ENCODE data around the gene FEZF1. TPM values are rescaled to one million over a fixed set of nuclear protein-coding genes. Genes with fewer than 3 reads are reported as not detected.

FEZF1 gene
- 0.13 TPM for total RNA-seq
- long read RNA-seq, result 0 reads

DNA sequence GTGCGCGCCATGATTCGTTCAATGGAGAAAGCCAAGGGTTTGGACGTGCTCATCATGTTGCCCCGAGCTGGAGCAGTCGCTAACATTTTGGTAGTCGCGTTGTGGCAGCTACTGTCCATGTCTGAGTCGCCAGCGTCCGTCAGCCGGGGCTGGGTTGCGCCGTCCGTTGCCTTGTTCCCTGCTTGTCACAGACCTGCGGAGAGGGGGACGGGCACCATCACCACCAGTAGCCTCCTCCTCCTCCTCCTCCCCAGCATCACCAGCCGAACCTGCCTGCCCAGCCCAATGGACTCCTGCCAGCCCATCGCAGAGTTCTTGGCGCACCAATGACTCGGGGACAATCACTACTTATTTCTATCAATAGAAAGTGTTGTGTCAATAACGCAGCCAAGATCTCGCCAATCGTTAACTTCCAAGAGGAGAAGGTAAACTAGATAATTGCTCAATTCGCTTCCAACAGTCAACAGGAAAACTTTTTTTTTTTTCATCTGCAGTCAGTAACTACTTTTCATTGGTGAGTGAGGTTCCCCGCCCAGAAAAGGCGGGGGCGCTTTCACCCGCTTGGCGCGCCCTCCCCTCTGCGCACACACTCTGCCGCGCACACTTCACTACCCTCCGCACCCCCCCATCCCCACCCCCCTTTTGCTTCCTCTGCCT is at the start of gene FEZF1:
FEZF1 (minus strand) TSS at position 432 of the 657 bp plus-strand sequence; CDS start at position 119, 313 bp downstream.
- intact Hi-C loops (cut with DNase I), result no loop called here
- no peak for DNase-seq (ENCODE audit: low spot score)

DNA sequence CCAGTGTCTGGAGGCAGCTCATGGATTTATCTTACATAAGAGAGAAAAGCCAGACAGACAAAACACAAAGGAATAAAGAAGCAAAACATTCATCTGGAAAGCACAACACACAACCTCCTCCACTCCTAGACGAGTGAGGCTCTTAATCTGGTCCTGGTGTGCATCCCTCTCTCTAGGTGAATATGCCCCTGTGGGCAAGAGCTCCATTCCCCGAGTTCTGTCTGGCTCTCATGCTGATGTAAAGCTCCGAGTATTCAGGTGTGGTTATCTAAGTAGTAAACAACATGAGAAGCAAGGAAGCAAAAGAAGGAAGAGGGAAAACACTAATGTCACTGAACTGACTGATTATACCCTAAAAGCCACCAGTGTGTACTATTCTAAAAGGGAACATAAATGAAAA is 47.9 kb upstream of the FEZF1 start:
- no peak for DNase-seq (ENCODE audit: low spot score)
- intact Hi-C loops (cut with DNase I), result no loop called here

DNA sequence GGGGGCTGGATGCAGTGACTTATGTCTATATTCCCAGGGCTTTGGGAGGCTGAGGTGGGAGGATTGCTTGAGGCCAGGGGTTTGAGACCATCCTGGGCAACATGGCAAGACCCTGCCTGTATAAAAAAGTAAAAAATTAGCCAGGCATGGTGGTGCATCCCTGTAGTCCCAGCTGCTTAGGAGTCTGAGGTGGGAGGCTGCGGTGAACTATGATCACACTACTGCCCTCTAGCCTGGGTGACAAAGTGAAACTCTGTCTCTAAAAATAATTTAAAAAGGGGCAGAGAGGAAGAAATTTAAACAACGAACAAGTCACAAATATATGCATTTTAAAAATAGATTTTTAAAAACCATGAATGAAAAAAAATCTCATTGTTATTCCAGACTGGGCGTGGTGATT is 46.2 kb upstream of the FEZF1 start:
- intact Hi-C loops (cut with DNase I), result no loop called here
- DNase-seq (ENCODE audit: low spot score), result no peak

DNA sequence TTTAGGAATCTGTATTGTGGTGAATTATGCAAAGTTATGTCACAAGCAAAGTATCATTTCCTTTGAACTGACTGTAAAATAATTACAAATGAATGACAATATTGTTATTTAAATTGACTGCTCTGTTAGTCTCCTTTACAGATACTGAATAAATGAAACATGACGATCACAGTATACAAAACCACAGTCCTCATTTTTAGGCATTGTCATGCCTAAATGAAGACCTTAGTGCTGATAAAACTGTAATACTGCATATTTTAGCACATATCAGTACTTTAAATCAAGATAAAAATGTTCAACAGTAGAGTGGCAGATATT is 39.7 kb upstream of the FEZF1 start:
- no peak for DNase-seq (ENCODE audit: low spot score)
- intact Hi-C loops (cut with DNase I), result no loop called here

DNA sequence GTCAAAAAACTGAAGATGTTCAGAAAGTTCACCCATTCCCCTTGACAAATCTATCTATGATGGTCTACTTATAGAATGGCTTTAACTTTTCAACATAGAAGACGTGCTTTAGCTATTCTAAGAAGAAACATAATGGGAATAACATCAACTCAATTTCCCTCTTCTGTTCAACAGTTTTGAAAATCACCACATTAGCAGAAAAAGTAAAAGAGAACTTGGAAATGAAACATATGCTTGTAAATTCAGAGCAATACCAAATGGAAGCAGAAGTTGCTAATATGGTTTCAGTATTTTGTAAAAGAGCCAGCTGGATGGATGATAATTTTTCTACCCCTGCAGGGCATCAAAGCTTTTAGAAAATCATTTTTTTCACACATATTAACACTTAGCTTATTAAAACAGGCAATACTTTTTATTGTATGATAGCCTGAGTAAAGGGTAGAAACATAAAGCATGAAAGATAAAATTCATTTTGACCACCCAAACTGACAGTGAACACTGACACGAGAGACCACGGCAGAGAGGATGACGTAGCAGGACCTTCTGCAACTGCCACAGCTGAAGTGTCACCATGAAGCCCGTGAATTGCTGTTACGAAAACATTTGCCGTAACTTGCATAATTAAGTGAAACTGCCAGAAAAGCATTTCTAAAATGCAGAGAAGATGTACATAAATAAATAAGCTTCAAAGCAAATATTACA is 39.2 kb upstream of the FEZF1 start:
- intact Hi-C loops (cut with DNase I), result no loop called here
- DNase-seq (ENCODE audit: low spot score), result no peak

DNA sequence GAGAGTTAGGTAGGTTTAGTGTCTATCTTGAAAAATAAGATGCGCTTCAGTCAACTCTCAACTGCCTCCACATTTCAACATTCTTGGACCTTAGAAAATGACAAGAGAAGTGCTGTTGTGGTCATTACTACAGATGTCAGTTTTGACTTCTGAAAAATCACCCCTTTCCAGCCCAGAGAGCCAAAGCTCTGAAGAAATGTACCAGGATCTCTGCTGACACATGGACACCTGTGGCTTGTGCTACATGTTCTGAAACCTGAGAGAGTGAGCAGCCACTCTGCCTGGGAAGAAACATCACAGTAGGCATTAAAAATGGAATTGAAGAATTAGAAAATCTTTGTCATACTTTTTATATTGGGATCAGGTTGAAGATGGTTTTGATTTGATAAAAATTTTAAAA is 35.9 kb upstream of the FEZF1 start:
- intact Hi-C loops (cut with DNase I), result no loop called here
- DNase-seq (ENCODE audit: low spot score), result no peak

DNA sequence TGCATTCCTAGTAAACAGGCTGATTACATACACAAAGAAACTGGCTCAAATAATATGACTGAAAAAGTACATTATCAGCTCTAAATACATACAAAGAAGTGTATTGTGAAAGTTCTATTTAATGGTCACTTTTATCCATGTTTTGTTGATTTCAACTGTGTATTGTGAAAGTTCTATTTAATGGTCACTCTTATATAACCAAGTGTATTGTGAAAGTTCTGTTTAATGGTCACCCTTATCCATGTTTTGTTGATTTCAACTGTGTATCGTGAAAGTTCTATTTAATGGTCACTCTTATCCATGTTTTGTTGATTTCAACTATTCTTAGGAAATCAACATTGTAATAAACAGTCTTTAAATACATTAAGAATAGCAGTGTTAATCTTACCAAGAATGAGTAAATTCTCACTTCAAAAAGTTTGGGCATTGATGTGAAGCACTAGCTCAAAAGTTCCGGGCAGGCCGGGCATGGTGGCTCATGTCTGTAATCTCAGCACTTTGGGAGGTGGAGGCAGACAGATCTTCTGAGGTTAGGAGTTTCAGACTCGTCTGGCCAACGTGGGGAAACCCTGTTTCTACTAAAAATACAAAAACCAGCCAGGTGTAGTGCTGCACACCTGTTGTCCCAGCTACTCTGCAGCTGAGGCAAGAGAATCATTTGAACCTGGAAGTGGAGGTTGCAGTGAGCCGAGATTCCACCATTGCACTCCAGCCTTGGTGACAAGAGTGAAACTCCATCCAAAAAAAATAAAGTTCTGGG is 34.8 kb upstream of the FEZF1 start:
- DNase-seq (ENCODE audit: low spot score), result no peak
- intact Hi-C loops (cut with DNase I), result no loop called here

DNA sequence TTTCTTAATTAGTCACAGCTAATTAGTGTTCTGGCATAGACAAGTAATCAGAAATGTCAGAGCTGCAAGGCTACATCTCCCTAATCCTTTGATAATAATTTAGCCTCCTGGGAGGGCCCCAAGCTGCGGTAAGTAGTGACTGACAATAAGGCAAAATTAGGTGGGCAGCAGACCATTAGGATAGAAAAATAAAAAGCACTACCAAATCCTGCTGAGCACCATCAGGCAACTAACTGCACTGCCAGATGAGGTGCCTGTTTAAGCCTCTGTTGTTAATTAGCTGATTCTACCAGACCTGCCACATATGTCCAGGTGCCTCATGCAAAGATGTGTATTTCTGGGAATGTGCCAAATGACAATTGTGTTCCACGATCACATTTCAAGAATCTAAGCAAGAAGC is 32.5 kb upstream of the FEZF1 start:
- intact Hi-C loops (cut with DNase I), result no loop called here
- DNase-seq (ENCODE audit: low spot score), result no peak

DNA sequence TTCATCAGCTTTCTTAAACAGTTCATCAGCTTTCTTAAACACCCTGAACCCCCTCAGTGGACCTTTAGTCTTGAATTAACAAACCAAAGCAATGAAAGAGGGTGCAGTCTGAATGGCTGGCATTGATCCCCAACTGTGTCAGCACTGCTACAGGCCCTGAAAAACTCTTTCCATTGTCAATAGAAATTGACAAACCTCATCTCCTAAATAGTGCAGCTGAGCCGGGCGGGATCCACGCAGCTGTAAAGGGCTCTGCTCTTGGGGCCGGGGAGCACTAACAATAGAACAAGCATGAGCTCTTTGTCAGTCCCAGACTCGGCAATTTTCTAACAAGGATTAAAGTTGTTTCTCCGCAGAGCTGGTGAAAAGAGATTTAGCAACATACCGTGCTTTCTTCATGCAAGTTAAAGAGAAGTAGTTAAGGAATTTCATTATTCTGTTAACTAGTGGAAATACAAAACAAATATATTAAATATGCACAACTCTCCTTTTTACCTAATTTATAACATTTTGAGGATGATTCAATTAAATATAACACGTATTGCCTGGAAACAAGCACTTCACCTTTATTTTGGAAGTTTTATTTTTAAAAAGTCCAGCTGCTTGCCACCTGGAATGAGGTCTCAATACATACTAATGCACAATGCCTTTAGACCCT is 24.7 kb upstream of the FEZF1 start:
- DNase-seq (ENCODE audit: low spot score), result no peak
- intact Hi-C loops (cut with DNase I), result no loop called here

DNA sequence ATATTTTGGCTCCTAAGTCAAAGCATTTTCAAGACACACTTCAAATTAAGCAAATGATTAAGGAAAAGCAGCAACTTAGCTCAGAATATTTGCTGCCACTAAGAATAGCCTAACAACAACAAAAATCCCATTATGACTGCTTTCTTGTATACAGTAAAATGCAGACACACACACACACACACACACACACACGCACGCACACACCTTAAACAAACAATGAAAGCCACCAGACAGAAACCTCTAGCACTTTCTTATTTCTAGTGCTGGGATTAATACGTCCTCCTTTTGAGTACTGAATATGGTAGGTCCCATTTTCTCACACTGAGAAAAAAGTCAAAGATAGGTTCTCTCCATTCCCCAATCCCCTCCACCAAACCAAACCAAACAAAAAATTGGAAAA is 23.4 kb upstream of the FEZF1 start:
- intact Hi-C loops (cut with DNase I), result no loop called here
- DNase-seq (ENCODE audit: low spot score), result no peak

DNA sequence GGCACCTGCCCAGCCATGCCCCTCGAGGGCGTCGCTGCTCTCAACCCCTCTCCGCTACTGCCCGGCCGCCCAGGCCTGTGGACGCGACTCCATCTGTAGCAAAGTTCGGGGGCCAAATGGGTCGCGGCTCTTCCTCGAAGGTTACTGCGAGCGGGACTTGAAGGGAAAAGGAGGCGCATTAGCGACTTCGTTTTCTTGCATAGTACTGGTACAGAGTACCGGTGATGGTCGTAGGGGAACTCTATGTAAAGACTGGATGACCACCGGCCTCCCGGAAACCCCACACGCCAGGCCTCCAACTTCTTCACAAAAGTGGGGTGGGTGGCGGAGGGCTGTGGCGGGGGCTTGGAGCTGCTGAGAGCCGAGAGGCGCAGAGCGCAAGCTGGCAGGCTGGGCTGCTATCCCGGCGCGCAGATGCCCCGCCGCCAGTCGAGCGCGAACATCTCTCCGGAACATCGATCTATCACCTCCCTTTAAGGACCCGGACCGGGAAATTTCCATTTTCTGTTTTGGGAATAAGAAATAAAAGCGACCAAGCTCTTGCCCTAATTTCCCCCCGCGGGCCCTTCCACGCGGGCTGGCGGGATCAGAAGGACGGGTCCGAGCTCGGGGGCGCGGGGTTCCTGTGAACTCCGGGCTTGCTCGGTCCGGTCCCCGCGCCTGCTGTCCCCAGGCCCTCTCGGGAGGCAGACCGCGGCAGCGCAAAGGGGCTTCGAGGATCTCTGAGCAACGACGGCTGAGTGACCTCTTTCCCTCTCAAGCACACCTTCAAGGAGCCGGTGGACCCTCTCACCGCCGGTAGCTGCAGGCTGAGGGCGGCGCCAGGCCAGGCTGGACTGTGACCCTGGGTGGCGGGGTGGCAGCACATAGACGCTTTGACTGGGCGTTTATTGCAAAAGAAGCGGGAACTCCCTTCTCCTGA is 12.2 kb upstream of the FEZF1 start:
- intact Hi-C loops (cut with DNase I), result no loop called here
- no peak for DNase-seq (ENCODE audit: low spot score)

DNA sequence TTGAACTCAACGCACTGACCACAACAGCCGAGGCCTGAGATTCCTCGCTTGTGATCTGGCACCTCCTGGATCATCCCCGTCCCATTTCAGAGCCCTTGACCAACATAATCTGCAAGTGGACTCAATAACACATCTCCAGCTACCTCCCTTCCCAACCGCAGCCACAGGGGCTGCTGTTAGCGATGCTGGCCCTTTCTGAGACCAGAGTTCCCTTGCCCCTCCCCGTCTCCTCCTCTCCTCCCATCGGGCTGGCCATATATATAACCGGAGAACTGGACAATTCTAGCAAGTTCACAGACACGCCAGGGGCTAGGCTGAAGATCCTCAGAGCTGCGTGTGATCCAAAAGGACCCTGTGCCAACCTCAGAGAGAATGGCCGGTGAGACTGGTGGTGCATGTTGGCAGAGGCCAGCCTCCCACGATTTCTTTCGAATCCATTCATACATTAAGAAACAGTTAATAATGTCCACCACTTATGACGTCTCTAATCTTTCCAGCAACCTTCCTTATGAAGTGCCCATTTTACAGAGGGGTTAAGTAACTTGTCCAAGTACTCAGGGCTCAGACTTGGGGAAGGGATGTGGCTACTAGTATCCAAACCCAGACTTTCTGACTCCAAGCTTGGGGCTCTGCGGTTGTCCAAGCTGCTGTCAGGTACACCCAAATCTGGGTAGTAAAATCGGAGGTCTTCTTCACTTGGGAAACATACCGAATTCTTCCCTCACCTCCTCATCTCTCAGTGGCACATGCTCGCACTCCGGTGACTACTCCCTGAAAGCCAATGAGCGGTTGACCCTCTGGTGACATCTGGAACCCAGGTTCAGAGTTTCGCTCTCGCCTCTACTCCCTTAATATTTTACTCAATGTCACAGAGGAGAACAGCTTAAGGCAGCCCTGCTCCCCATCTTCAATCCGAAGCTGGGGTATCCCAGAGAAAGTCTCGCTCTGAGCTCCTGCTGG is 11.2 kb upstream of the FEZF1 start:
- intact Hi-C loops (cut with DNase I), result no loop called here
- no peak for DNase-seq (ENCODE audit: low spot score)

DNA sequence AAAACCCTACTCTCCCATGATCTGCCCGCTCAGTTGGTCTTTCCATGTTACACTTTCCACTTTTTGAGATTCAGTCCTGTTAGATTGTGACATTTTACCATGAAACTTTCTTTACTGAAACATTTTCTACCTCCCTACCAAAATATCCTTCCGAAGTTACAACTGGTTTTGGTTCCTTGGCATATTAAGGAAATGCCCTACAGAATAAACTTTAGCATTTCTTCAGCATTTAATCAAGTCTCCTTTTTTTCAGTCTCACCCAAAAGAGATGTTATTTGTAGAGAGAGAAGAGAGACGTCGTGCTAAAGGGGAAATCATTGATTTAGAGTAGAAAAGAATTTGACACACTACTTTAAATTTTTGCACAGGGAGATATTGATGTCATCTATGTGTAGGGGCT is 9.7 kb upstream of the FEZF1 start:
- no peak for DNase-seq (ENCODE audit: low spot score)
- intact Hi-C loops (cut with DNase I), result no loop called here

DNA sequence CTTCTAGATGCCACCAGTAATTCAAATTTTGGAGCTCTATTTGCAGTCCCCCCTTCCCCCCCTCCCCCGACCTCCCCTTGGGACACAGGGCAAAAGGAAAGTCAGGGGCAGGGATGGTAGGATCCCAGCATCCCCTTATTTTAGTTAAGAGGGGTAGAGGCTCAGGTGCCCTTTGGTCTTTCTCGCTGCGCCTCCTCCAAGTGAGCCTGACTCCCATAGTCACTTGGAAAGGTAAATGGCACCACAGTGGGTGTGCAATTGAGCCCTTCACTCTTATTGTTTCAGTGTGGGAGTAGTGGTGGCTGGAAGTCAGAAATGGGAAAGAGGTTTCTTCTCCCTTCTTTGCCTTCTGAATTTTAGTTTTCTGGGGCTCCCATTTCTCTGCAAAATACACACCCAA is 8.2 kb upstream of the FEZF1 start:
- intact Hi-C loops (cut with DNase I), result no loop called here
- no peak for DNase-seq (ENCODE audit: low spot score)

DNA sequence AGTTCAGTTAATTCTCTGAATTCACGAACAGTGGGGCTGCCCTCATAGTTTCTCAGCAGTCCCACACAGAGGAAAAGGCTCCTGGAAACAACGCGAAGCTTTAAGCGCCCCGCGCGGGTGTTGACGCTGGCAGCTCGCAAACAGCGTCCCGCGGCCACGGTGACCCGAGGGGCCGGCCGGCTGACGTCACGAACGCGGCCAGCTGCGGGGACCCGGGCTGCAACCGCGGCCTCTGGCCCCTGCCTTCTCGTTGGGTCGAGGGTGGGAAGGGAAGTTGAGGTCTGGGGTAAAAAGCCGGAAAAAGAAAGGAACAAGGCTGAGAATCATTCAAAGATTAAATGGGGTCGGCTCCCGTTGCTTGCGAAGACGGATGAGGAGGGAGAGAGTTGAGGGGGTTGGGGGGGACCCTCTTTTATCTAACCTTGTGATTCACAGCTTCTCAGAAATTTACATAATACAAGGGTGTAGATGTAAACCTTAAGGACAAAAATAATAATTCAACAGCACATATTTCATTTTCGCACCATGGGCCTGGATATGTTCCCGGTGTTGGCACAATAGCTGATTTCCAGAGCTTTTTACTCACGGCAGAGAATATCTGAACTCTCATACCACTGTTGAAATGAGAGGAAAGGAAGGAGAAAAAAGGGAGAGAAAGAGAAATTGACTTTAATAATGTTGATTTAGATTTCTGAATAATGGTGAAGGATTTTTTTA is 7.3 kb upstream of the FEZF1 start:
- intact Hi-C loops (cut with DNase I), result no loop called here
- no peak for DNase-seq (ENCODE audit: low spot score)

DNA sequence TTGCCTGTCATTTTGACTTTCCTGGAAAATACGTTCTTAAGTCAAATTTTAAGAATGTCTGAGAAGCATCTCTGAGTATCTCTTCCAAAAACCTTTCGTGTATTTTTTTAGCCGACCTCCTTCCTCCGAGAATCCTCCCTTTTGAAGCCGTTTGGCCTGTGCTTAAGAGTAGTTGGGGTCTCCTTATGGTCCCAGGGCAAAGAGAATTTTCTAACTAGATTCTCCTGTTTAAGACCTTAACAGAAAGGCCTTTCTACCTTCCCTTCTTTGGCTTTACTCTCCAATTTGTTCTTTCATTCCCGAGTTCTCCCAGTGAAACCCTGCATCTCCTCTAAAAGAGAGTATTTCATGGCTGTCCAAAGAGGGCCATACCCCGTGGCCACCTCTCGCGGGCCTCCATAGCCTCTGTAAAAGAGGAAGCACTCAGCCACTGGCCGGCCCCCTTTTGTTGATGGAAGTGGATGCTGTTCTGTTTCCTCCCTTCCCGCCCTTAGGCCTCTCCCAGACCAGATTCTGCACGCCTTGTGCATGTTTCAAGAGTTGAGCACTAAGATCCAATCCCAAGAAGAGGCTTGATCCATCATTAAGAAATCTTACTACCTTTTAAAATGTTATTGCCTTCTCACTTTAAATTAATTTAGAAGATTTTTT is 6.6 kb upstream of the FEZF1 start:
- no peak for DNase-seq (ENCODE audit: low spot score)
- intact Hi-C loops (cut with DNase I), result no loop called here

Data from cardiac septum (tissue), 1 donor.